Osteocyte (in vitro differentiated cells): ENCODE data around the gene TMCC3. TPM values are rescaled to one million over a fixed set of nuclear protein-coding genes. Genes with fewer than 3 reads are reported as not detected.

Experiments
- DNase-seq: peaks from one replicate; pipeline ENCODE4 v3.0.0; 2021; ENCODE audit warnings: mixed read lengths; ENCODE audit not compliant: unreplicated experiment; ENCODE audit errors: extremely low spot score
- H3K27ac Mint-ChIP-seq: one replicate; pipeline ENCODE4 v1.8.0; 2021; ENCODE audit warnings: mild to moderate bottlenecking, mixed read lengths; ENCODE audit not compliant: unreplicated experiment
- H3K27me3 Mint-ChIP-seq: one replicate; pipeline ENCODE4 v1.8.0; 2021; ENCODE audit warnings: mixed read lengths; ENCODE audit not compliant: unreplicated experiment
- H3K36me3 Mint-ChIP-seq: one replicate; pipeline ENCODE4 v1.8.0; 2021; ENCODE audit warnings: mixed read lengths; ENCODE audit not compliant: unreplicated experiment
- H3K4me1 Mint-ChIP-seq: one replicate; pipeline ENCODE4 v1.8.0; 2021; ENCODE audit warnings: mixed read lengths; ENCODE audit not compliant: unreplicated experiment
- H3K4me3 Mint-ChIP-seq: one replicate; pipeline ENCODE4 v1.8.0; 2021; ENCODE audit warnings: mild to moderate bottlenecking, moderate library complexity, mixed read lengths; ENCODE audit not compliant: unreplicated experiment
- H3K9me3 Mint-ChIP-seq: one replicate; pipeline ENCODE4 v1.8.0; 2021; ENCODE audit warnings: mixed read lengths; ENCODE audit not compliant: unreplicated experiment
- CTCF ChIP-seq: fragments of 200-600 bp; sonication (generic); IDR thresholded peaks from 2 replicates; pipeline ENCODE4 v1.5.0; 2021; ENCODE audit warnings: antibody characterized with exemption, mild to moderate bottlenecking, moderate library complexity
- total RNA-seq: library from RNA; stranded (reverse); gene quantifications from 2 replicates; pipeline ENCODE4 v1.2.1, GENCODE V29; 2021

TMCC3 gene
- total RNA-seq, 1 donor from 2014 or later, result not detected

DNA sequence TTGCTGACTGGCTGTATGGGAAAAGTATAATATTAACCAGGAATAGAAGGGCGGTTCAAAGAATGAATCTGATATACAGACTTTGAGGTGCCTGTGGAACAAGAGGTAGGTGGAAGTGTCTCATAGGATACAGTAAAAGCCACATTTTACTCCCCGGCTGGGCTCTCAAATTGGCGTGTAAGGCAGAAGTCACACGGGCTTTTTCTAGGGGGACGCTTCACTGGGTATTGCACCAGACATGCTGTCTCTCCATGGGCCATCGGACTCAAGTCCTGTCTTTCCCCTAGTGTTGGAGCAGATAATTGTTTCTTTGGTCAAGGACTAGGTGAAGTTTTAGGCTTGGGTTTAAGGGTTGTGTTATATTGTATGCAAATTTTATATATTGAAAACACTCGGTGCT, 9.1 kb downstream of the TMCC3 start:
- Mint-ChIP-seq H3K4me3 (no peak overlapping the region), H3K27ac (no peak overlapping the region)
- no peak for DNase-seq

DNA sequence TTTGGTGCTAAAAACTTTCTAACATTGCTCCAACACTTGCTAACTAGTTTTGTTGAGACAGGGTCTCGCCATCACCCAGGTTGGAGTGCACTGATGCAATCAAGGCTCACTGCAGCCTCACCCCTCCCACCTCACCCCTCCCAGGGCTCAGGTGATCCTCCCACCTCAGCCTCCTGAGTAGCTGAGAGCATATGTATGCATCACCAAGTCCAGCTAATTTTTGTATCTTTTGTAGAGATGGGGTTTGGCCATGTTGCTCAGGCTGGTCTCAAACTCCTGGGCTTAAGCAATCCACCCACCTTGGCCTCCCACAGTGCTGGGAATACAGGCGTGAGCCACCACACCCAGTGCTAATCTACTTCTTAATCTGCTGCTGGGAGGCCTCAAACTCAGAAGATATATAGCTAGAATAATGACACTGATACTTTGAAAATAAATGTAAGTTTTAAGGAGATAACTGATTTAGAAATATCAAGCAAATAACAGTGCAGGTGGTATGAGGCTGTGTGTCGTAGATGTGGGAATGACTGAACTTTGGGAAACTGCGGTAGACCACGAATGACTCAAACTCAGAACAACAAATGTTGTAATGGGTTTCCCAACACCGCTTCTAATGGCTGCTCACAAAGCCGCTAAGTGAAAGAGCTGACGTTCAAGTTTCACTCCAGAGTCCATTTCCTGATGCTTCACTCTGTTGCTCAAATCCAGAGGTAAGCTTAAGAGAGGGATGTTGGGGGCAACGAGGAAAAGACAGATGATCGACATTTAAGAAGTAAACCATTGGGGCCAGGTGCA, 10.0 kb downstream of the TMCC3 start:
- no peak for DNase-seq
- TF ChIP-seq CTCF, result no peak
- H3K27me3 Mint-ChIP-seq, result peaks cover 16% of the 10 kb centered on the region
- H3K9me3 Mint-ChIP-seq, result no peaks in the 10 kb centered on the region
- no peak overlapping the region for H3K27ac Mint-ChIP-seq
- no peak overlapping the region for H3K4me3 Mint-ChIP-seq
- no peaks in the 10 kb centered on the region for H3K36me3 Mint-ChIP-seq
- no peaks in the 10 kb centered on the region for H3K4me1 Mint-ChIP-seq

More for the DNA sequence above, 9.1 kb downstream of the TMCC3 start:
- Mint-ChIP-seq H3K4me1 (no peaks in the 10 kb centered on the region), H3K9me3 (no peaks in the 10 kb centered on the region), H3K36me3 (no peaks in the 10 kb centered on the region), H3K27me3 (peaks cover 20% of the 10 kb centered on the region)
- TF ChIP-seq CTCF, result no peak

DNA sequence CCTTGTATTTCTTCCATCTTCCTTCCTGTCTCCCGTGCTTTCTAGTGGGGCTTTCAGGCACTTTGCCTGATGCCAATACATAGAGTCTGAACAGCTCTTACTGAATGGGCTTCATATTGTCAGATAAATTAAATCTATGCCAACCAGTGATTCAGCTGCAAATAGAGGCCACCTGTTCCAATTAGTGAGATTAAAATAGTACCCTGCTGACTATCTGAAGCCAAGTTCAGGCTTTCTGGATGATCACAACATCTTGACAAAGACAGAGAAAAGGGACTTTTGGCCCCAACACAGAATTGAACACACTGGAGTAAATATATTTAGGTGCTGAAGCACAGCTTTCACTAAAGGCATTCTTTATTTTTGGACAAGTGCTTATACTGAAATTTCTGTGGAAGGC, 11.8 kb downstream of the TMCC3 start:
- H3K27me3 Mint-ChIP-seq, result peaks cover 9% of the 10 kb centered on the region
- no peak for DNase-seq
- no peak overlapping the region for H3K27ac Mint-ChIP-seq

DNA sequence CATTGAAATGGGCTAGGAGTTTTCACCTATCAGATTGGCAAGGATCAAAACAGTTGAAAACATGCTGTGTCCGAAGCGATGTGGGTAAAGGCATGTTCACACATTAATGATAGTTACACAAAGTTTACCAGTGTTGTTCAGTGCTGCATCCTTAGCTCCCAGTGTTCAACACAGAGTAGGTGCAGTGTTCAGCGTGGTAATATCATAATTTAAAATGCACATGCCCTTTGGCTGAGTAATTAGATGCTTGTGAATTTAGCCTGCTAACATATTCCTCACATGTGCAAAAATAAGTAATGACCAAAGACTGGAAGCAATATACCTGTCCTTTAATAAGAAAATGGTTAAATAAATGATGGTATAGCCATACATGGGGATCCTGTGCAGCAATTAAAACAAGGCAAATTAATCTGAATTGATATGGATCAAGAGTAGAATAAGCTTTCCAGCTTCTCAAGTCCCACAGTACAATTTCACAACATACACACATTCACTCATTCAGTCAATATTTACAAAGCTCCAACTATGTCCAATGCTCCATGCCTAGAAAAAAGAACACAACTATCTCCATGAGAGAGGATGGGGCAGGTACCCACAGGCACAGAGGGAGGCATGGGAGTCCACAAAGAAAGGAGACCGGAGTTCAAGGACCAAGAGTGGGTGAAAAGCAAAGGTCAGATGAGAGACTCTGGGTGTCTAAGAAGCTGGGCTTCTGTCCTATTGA, 12.8 kb downstream of the TMCC3 start:
- Mint-ChIP-seq H3K36me3 (no peaks in the 10 kb centered on the region), H3K27me3 (peaks cover 10% of the 10 kb centered on the region), H3K4me3 (no peak overlapping the region), H3K4me1 (no peaks in the 10 kb centered on the region), H3K9me3 (no peaks in the 10 kb centered on the region), H3K27ac (no peak overlapping the region)
- TF ChIP-seq CTCF, result no peak
- no peak for DNase-seq

More for the DNA sequence above, 11.8 kb downstream of the TMCC3 start:
- Mint-ChIP-seq H3K4me3 (no peak overlapping the region), H3K9me3 (no peaks in the 10 kb centered on the region), H3K36me3 (no peaks in the 10 kb centered on the region), H3K4me1 (no peaks in the 10 kb centered on the region)
- TF ChIP-seq CTCF, result no peak

DNA sequence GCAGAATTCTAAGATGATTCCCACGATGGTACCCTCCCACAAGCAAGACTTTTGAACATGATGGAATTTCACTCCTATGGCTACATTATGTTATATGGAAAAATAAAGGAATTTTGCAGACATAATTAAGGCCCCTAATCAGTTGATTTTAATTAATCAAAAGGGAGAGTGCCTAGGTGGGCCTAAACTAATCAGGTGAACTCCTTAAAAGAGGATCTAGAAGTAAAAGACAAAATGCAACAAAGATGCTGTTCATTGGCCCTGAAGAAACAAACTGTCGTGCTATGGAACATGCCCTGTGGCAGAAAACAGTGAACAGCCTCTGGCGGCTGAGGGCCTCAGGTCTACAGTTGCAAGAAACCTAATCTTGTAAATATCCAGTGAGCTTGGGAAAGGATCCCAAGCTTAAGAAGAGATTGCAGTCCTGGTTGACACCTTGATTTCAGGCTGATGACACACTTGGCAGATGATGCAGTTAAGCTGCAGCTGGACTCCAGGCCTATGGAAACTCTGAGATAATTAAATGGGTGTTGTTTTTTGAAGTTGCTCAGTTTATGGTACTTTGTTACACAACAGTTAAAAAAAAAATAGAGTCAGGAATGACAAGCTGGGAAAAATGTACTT, 13.8 kb downstream of the TMCC3 start:
- no peaks in the 10 kb centered on the region for H3K4me1 Mint-ChIP-seq
- peaks cover 10% of the 10 kb centered on the region for H3K27me3 Mint-ChIP-seq
- TF ChIP-seq CTCF, result no peak
- no peak for DNase-seq
- H3K36me3 Mint-ChIP-seq, result no peaks in the 10 kb centered on the region
- H3K27ac Mint-ChIP-seq, result no peak overlapping the region
- no peaks in the 10 kb centered on the region for H3K9me3 Mint-ChIP-seq
- H3K4me3 Mint-ChIP-seq, result no peak overlapping the region
